ENCODE data around the gene DENND10. TPM values are rescaled to one million over a fixed set of nuclear protein-coding genes. Genes with fewer than 3 reads are reported as not detected.
"Not testable (repeated sequence)": the region's sequence is repeated elsewhere in the genome, so short reads cannot be mapped to it uniquely, and the experiment has no call there.

Gene DENND10
- total and polyA plus RNA-seq, 4 donors = 11.7 to 32.0 (median 29.0) TPM

- no peak for DNase-seq
- Histone ChIP-seq H3K4me3 (no peak overlapping the region), H3K9me3 (ENCODE audit: control insufficient read depth in 4 of 4, insufficient read depth in 3 of 4, low read length in 3 of 4) (no peaks in the 10 kb centered on the region), H3K36me3 (ENCODE audit: control insufficient read depth in 4 of 4, insufficient read depth in 4 of 4, low read length in 4 of 4) (no peaks in the 10 kb centered on the region), H3K4me1 (ENCODE audit: control insufficient read depth in 5 of 5, insufficient read depth in 5 of 5, low read length in 5 of 5) (no peaks in the 10 kb centered on the region), H3K27me3 (ENCODE audit: control insufficient read depth in 3 of 3, insufficient read depth in 3 of 3, low read length in 2 of 3) (no peaks in the 10 kb centered on the region), H3K27ac (ENCODE audit: low read depth in 1 of 2, low read length in 1 of 2) (no peak overlapping the region), H3K9ac (ENCODE audit: insufficient read depth in 1 of 2, low read length in 2 of 2) (no peak overlapping the region)
- no peak for ATAC-seq (ENCODE audit: insufficient read depth, low FRiP score)
- 71 to 81% methylated on average over 4 of the region's 4 CpGs for WGBS, 2 donors
- TF ChIP-seq CTCF (IDR thresholded peaks at IDR 0.05; ENCODE audit: control extremely low read depth, extremely low read depth) = no peak
These were observed 8.3 kb upstream of the DENND10 start for GRCh38 chr10:119095640-119096039.

- H3K27ac ChIP-seq (ENCODE audit: low read depth in 1 of 2, low read length in 1 of 2); H3K4me3 ChIP-seq; DNase-seq; H3K27me3 ChIP-seq (ENCODE audit: control insufficient read depth in 3 of 3, insufficient read depth in 3 of 3, low read length in 2 of 3); H3K9ac ChIP-seq (ENCODE audit: insufficient read depth in 1 of 2, low read length in 2 of 2); H3K36me3 ChIP-seq (ENCODE audit: control insufficient read depth in 4 of 4, insufficient read depth in 4 of 4, low read length in 4 of 4); H3K9me3 ChIP-seq (ENCODE audit: control insufficient read depth in 4 of 4, insufficient read depth in 3 of 4, low read length in 3 of 4); H3K4me1 ChIP-seq (ENCODE audit: control insufficient read depth in 5 of 5, insufficient read depth in 5 of 5, low read length in 5 of 5); ATAC-seq (ENCODE audit: insufficient read depth, low FRiP score): not testable (repeated sequence)
- WGBS, 2 donors = 94 to 98% methylated on average over 12 of the region's 12 CpGs
These were observed 7.1 kb upstream of the DENND10 start for GRCh38 chr10:119096641-119097415.

- Histone ChIP-seq H3K9ac (ENCODE audit: insufficient read depth in 1 of 2, low read length in 2 of 2) (no peak overlapping the region), H3K4me1 (ENCODE audit: control insufficient read depth in 5 of 5, insufficient read depth in 5 of 5, low read length in 5 of 5) (no peaks in the 10 kb centered on the region), H3K4me3 (no peak overlapping the region), H3K27me3 (ENCODE audit: control insufficient read depth in 3 of 3, insufficient read depth in 3 of 3, low read length in 2 of 3) (no peaks in the 10 kb centered on the region), H3K9me3 (ENCODE audit: control insufficient read depth in 4 of 4, insufficient read depth in 3 of 4, low read length in 3 of 4) (no peaks in the 10 kb centered on the region), H3K36me3 (ENCODE audit: control insufficient read depth in 4 of 4, insufficient read depth in 4 of 4, low read length in 4 of 4) (no peaks in the 10 kb centered on the region), H3K27ac (ENCODE audit: low read depth in 1 of 2, low read length in 1 of 2) (no peak overlapping the region)
- WGBS, 2 donors = 92 to 94% methylated on average over 3 of the region's 3 CpGs
- TF ChIP-seq CTCF (IDR thresholded peaks at IDR 0.05; ENCODE audit: control extremely low read depth, extremely low read depth) = no peak
- ATAC-seq (ENCODE audit: insufficient read depth, low FRiP score) (no peak), DNase-seq (no peak)
These were observed 5.3 kb upstream of the DENND10 start for GRCh38 chr10:119098576-119098975.

GRCh38 chr10:119100434-119101238 is 3.3 kb upstream of the DENND10 start:
- no peak for DNase-seq
- Histone ChIP-seq H3K9ac (ENCODE audit: insufficient read depth in 1 of 2, low read length in 2 of 2) (no peak overlapping the region), H3K27ac (ENCODE audit: low read depth in 1 of 2, low read length in 1 of 2) (peak overlapping the region in 1 of 2 donors; percentile 63)

More at GRCh38 chr10:119100434-119101238, 3.3 kb upstream of the DENND10 start:
- no peaks in the 10 kb centered on the region for H3K36me3 ChIP-seq (ENCODE audit: control insufficient read depth in 4 of 4, insufficient read depth in 4 of 4, low read length in 4 of 4)
- ATAC-seq (ENCODE audit: insufficient read depth, low FRiP score) = no peak
- 71 to 91% methylated on average over 3 of the region's 3 CpGs for WGBS, 2 donors
- H3K4me1 ChIP-seq (ENCODE audit: control insufficient read depth in 5 of 5, insufficient read depth in 5 of 5, low read length in 5 of 5) = peaks cover 0 to 10% (median 1%) of the 10 kb centered on the region in 5 donors
- no peak overlapping the region for H3K4me3 ChIP-seq
- no peaks in the 10 kb centered on the region for H3K9me3 ChIP-seq (ENCODE audit: control insufficient read depth in 4 of 4, insufficient read depth in 3 of 4, low read length in 3 of 4)
- no peaks in the 10 kb centered on the region for H3K27me3 ChIP-seq (ENCODE audit: control insufficient read depth in 3 of 3, insufficient read depth in 3 of 3, low read length in 2 of 3)
- TF ChIP-seq CTCF (IDR thresholded peaks at IDR 0.05; ENCODE audit: control extremely low read depth, extremely low read depth) = no peak
